IPS-18a (cell line): ENCODE data around the gene SLC12A6.
A peak's percentile ranks its signal among the peaks of the same experiment; 100 is the strongest.
"Not testable (repeated sequence)": the region's sequence is repeated elsewhere in the genome, so short reads cannot be mapped to it uniquely, and the experiment has no call there.

Experiments used
- H3K27ac ChIP-seq: one replicate; pipeline ENCODE4 v1.5.1; 2013; ENCODE audit warnings: low read length
- H3K27me3 ChIP-seq: one replicate; pipeline ENCODE4 v1.6.1; 2013; ENCODE audit warnings: mild to moderate bottlenecking, low read length; ENCODE audit not compliant: control insufficient read depth, insufficient read depth
- H3K36me3 ChIP-seq: one replicate; pipeline ENCODE4 v1.6.1; 2013; ENCODE audit warnings: low read depth, low read length; ENCODE audit not compliant: control insufficient read depth
- H3K4me1 ChIP-seq: one replicate; pipeline ENCODE4 v1.6.1; 2013; ENCODE audit warnings: low read depth, low read length; ENCODE audit not compliant: control insufficient read depth
- H3K4me3 ChIP-seq: one replicate; pipeline ENCODE4 v1.5.1; 2013; ENCODE audit warnings: low read length
- H3K9ac ChIP-seq: one replicate; pipeline ENCODE4 v1.6.1; 2013; ENCODE audit warnings: mild to moderate bottlenecking, low read length, moderate library complexity
- H3K9me3 ChIP-seq: one replicate; pipeline ENCODE4 v1.6.1; 2013; ENCODE audit warnings: low read depth, low read length; ENCODE audit not compliant: control insufficient read depth

SLC12A6 gene

DNA sequence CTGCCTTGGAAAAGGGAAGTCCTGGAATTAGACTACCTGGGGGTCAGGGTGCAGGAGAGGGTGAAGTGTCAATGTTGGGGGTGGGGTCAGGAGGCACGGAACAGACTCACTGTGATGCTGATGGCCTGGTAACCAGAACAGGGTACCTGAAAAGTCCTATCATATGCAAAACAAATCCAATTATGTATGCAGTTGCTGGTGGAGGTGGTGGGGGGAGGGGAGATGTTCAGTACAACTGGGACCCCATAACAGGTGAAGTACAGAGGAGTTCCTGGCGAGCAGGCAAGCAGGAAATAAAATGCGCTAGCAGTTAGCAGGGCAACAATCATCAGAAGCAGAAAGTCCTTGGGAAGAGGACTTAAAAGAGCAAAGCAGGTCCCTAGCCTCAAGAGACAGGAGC lies 123.4 kb downstream of the SLC12A6 start:
- Histone ChIP-seq H3K27ac (peak overlapping the region; percentile 91), H3K4me1 (peaks cover 26% of the 10 kb centered on the region), H3K36me3 (no peaks in the 10 kb centered on the region), H3K9ac (peak overlapping the region; percentile 66), H3K27me3 (no peaks in the 10 kb centered on the region), H3K9me3 (no peaks in the 10 kb centered on the region), H3K4me3 (peak overlapping the region; percentile 58)

GRCh38 chr15:34213690-34214089 lies 123.9 kb downstream of the SLC12A6 start:
- Histone ChIP-seq H3K27ac (peak overlapping the region; percentile 24), H3K27me3 (no peaks in the 10 kb centered on the region), H3K36me3 (no peaks in the 10 kb centered on the region), H3K4me1 (peaks cover 29% of the 10 kb centered on the region), H3K9ac (no peak overlapping the region), H3K4me3 (peak overlapping the region; percentile 58), H3K9me3 (no peaks in the 10 kb centered on the region)

GRCh38 chr15:34209421-34210282 lies 127.9 kb downstream of the SLC12A6 start, which contains the start of gene KATNBL1:
Gene KATNBL1, minus strand, starts transcription at chr15:34210096. Its CDS starts 46,420 bp downstream, at chr15:34163676.
- Histone ChIP-seq H3K36me3 (peaks cover 5% of the 10 kb centered on the region), H3K27me3 (no peaks in the 10 kb centered on the region), H3K9ac (peak within 1 kb of the TSS; percentile 86), H3K4me1 (peaks cover 27% of the 10 kb centered on the region), H3K27ac (peak within 1 kb of the TSS; percentile 19), H3K9me3 (no peaks in the 10 kb centered on the region), H3K4me3 (peak within 1 kb of the TSS; percentile 90)

GRCh38 chr15:34206011-34206410 lies 131.6 kb downstream of the SLC12A6 start:
- H3K27ac ChIP-seq, result no peak overlapping the region

GRCh38 chr15:34203936-34204335 lies 133.6 kb downstream of the SLC12A6 start:
- Histone ChIP-seq H3K9me3 (no peaks in the 10 kb centered on the region), H3K9ac (no peak overlapping the region), H3K27me3 (no peaks in the 10 kb centered on the region), H3K36me3 (peaks cover 5% of the 10 kb centered on the region), H3K4me3 (no peak overlapping the region), H3K27ac (no peak overlapping the region), H3K4me1 (peaks cover 4% of the 10 kb centered on the region)

More at GRCh38 chr15:34206011-34206410, 131.6 kb downstream of the SLC12A6 start:
- Histone ChIP-seq H3K36me3 (peaks cover 5% of the 10 kb centered on the region), H3K9ac (no peak overlapping the region), H3K27me3 (no peaks in the 10 kb centered on the region), H3K9me3 (no peaks in the 10 kb centered on the region), H3K4me1 (peaks cover 5% of the 10 kb centered on the region), H3K4me3 (no peak overlapping the region)

DNA sequence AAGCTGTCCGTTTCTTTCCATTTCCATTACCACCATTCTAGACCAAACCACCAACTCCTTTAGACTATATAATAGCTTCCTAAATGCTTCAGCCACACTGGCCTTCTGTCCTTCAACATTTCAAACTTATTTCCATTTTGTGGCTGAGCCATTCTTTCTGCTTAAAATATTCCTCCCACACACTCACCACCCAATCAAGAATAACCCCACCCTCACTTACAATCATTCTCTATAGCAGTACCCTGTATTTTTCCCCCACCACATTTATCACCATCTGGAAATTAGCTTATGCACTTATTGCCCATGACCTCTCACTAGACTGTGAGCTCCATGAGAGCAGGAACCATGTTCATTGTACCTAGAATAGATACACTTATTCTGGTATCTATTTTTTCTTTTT lies 134.3 kb downstream of the SLC12A6 start:
- Histone ChIP-seq H3K36me3 (peaks cover 5% of the 10 kb centered on the region), H3K27me3 (no peaks in the 10 kb centered on the region), H3K9me3 (no peaks in the 10 kb centered on the region), H3K27ac (no peak overlapping the region), H3K9ac (no peak overlapping the region), H3K4me1 (no peaks in the 10 kb centered on the region), H3K4me3 (no peak overlapping the region)

DNA sequence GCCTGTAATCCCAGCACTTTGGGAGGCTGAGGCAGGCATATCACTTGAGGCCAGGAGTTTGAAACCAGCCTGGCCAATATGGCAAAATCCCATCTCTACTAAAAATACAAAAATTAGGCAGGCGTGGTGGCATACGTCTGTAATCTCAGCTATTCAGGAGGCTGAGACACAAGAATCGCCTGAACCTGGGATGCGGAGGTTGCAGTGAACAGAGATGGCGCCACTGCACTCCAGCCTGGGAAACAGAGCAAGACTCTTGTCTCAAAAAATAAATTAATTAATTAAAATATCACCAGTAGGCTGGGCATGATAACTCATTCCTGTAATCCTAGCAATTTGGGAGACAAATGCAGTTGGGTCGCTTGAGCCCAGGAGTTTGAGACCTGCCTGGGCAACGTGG lies 144.3 kb downstream of the SLC12A6 start:
- not testable (repeated sequence) for H3K9ac ChIP-seq, H3K27ac ChIP-seq, H3K36me3 ChIP-seq, H3K9me3 ChIP-seq, H3K4me3 ChIP-seq, H3K27me3 ChIP-seq, H3K4me1 ChIP-seq

- no peaks in the 10 kb centered on the region for H3K9me3 ChIP-seq
- H3K27me3 ChIP-seq, result no peaks in the 10 kb centered on the region
- no peaks in the 10 kb centered on the region for H3K36me3 ChIP-seq
- no peak overlapping the region for H3K4me3 ChIP-seq
- H3K4me1 ChIP-seq, result no peaks in the 10 kb centered on the region
- H3K27ac ChIP-seq, result no peak overlapping the region
- H3K9ac ChIP-seq, result no peak overlapping the region
These were observed 148.9 kb downstream of the SLC12A6 start for GRCh38 chr15:34188711-34189110.

- Histone ChIP-seq H3K4me3 (no peak overlapping the region), H3K9me3 (no peaks in the 10 kb centered on the region), H3K27me3 (no peaks in the 10 kb centered on the region), H3K27ac (no peak overlapping the region), H3K36me3 (no peaks in the 10 kb centered on the region), H3K9ac (no peak overlapping the region), H3K4me1 (no peaks in the 10 kb centered on the region)
These were observed 151.9 kb downstream of the SLC12A6 start for GRCh38 chr15:34185666-34186065.

DNA sequence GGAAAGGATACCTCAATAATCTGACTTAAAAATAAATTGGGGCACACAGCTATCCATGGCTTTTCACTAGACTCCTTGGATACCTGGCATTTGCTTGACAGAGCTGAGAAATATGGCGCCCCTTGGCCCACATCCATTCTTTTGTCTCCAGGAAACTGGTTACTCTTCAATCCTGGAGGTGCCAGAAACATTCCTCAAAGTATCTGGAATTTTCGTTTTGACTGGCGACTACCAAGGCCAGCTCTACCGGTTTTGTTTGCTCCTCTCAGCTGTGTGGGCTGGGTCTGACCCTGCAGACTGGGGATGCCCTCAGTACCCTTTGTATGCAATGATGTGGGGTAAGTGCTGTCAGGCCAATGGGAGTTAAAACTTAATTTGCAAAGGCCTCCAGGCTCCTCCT lies 154.6 kb downstream of the SLC12A6 start:
- Histone ChIP-seq H3K4me1 (no peaks in the 10 kb centered on the region), H3K36me3 (no peaks in the 10 kb centered on the region), H3K4me3 (no peak overlapping the region), H3K27me3 (no peaks in the 10 kb centered on the region), H3K9ac (no peak overlapping the region), H3K9me3 (no peaks in the 10 kb centered on the region), H3K27ac (no peak overlapping the region)
